Aorta (tissue), 5 donors: ENCODE measurements around the gene TSC22D1. TPM values are rescaled to one million over a fixed set of nuclear protein-coding genes. Genes with fewer than 3 reads are reported as not detected.
"Not testable (repeated sequence)": the region's sequence is repeated elsewhere in the genome, so short reads cannot be mapped to it uniquely, and the experiment has no call there.

Source experiments
- ATAC-seq: fragments of 200-7000 bp; cut with Tn5 transposase; one replicate; pipeline ENCODE4 v1.9.1; 2022; ENCODE audit warnings: moderate library complexity; ENCODE audit not compliant: low FRiP score
- DNase-seq, 2 donors: peaks; one replicate each; pipeline ENCODE4 v3.0.0-alpha.2; 2020
- H3K27ac ChIP-seq, 2 donors: one replicate each; pipeline ENCODE4 v1.5.1; 2013; ENCODE audit warnings: low read length in 2 of 2, mild to moderate bottlenecking in 2 of 2, moderate library complexity in 2 of 2, control low read depth in 1 of 2, inconsistent platforms in 1 of 2, low read depth in 1 of 2
- H3K27me3 ChIP-seq, 2 donors: one replicate each; pipeline ENCODE4 v1.6.1; 2013; ENCODE audit warnings: control low read depth in 1 of 2, low read length in 1 of 2, mild to moderate bottlenecking in 1 of 2, moderate library complexity in 1 of 2; ENCODE audit not compliant: insufficient read depth in 2 of 2, control insufficient read depth in 1 of 2
- H3K36me3 ChIP-seq, 2 donors: one replicate each; pipeline ENCODE4 v1.6.1; 2013; ENCODE audit warnings: control low read depth in 1 of 2, low read length in 1 of 2, mild to moderate bottlenecking in 1 of 2; ENCODE audit not compliant: insufficient read depth in 2 of 2, control insufficient read depth in 1 of 2
- H3K4me1 ChIP-seq, 2 donors: one replicate each; pipeline ENCODE4 v1.6.1; 2013; ENCODE audit warnings: low read length in 2 of 2, control low read depth in 1 of 2, mild to moderate bottlenecking in 1 of 2, moderate library complexity in 1 of 2; ENCODE audit not compliant: insufficient read depth in 2 of 2, control insufficient read depth in 1 of 2
- H3K4me3 ChIP-seq, 2 donors: one replicate each; pipeline ENCODE4 v1.5.1; 2013; ENCODE audit warnings: low read length in 2 of 2, control low read depth in 1 of 2, mild to moderate bottlenecking in 1 of 2
- H3K9me3 ChIP-seq: one replicate; pipeline ENCODE4 v1.6.1; 2013; ENCODE audit warnings: mild to moderate bottlenecking, low read length; ENCODE audit not compliant: control insufficient read depth
- WGBS, 2 donors: extraction: QIAGEN DNeasy Blood & Tissue Kit; methylation state at CpG; one replicate each; pipeline ENCODE4 v1.1.7; 2013; 5-methylcytosine and 5-hydroxymethylcytosine counted together
- intact Hi-C, 2 donors: fragments of 100-400 bp; cut with DNase I; formaldehyde crosslinking; loops; one replicate each; pipeline versions ENCODE4 v1.14.2 to v1.15.0; 2022
- polyA plus RNA-seq, 2 donors: library from polyadenylated mRNA; stranded (reverse); fragments of 200-250 nt; gene quantifications; one replicate each; pipeline ENCODE4 v1.2.3, GENCODE V29; 2013
- total RNA-seq, 2 donors: library from RNA; stranded (reverse); fragmentation: NEBNext Ultra II Directional; extraction: Animal tissue kit (Norgen Biotek cat#: 25700); gene quantifications; one replicate each; pipeline ENCODE4 v1.2.1, GENCODE V29; 2021
- donor health status: healthy with polysubstance abuse.
- donor health status: Bipolar disorder and iron deficiency.
- donor health status: DM: no; HTN: no; CAD: no.
- donor health status: DM: no; HTN: no; CAD: no.
- donor health status: DM: yes; HTN: yes; CAD: no.

Gene TSC22D1
- total and polyA plus RNA-seq, 4 donors = 71.6 to 239 (median 132) TPM

DNA sequence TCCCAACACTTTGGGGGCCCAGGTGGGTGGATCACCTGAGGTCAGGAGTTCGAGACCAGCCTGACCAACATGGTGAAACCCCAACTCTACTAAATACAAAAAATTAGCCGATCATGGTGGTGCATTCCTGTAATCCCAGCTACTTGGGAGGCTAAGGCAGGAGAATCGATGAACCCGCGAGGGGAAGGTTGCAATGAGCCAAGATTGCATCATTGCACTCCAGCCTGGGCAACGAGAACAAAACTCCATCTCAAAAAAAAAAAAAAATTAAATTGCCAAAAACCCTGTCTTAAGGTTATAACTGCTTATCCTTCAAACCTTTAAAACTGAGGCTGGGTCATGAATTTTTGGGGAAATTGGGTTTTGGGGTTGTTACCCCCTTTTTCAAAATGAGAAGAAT, 13.3 kb downstream of the TSC22D1 start:
- H3K27ac ChIP-seq, H3K27me3 ChIP-seq, H3K4me3 ChIP-seq, ATAC-seq, DNase-seq, intact Hi-C loops, H3K9me3 ChIP-seq, H3K36me3 ChIP-seq: not testable (repeated sequence)
- H3K4me1 ChIP-seq = peaks cover 0 to 16% of the 10 kb centered on the region in 2 donors
- 79 to 81% methylated on average over 6 of the region's 6 CpGs for WGBS, 2 donors

DNA sequence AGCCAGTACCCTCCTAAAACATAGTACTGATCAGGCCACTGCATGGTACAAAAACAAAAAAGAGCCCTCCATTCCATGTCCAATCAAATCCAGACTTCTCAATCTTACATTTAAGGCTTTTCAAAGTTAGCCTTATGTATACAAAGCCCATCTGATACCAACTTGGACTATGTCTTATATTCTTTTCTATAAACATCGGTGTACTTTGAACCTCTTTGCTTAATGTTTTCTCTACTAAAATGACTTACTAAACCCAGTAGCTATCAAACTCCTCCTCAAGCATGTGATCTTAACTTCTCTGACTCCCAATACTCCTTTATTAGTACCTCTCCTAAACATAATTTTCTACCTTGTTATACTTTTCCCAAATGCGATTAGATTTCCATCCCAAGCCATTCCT, 14.8 kb downstream of the TSC22D1 start:
- ATAC-seq = no peak
- intact Hi-C loops = no loop called here
- DNase-seq = no peak
- Histone ChIP-seq H3K4me3 (no peak overlapping the region), H3K27ac (no peak overlapping the region), H3K4me1 (peaks cover 0 to 9% of the 10 kb centered on the region in 2 donors), H3K36me3 (no peaks in the 10 kb centered on the region), H3K9me3 (no peaks in the 10 kb centered on the region), H3K27me3 (no peaks in the 10 kb centered on the region)
- 30 to 45% methylated on average over 2 of the region's 2 CpGs for WGBS, 2 donors

GRCh38 chr13:44557986-44558385, 18.1 kb downstream of the TSC22D1 start:
- ATAC-seq = no peak
- H3K4me3 ChIP-seq = no peak overlapping the region
- no peak for DNase-seq
- intact Hi-C loops = no loop called here
- no peaks in the 10 kb centered on the region for H3K36me3 ChIP-seq
- WGBS, 2 donors = 90 to 91% methylated on average over 2 of the region's 2 CpGs
- H3K9me3 ChIP-seq = no peaks in the 10 kb centered on the region
- peaks cover 0 to 7% of the 10 kb centered on the region in 2 donors for H3K4me1 ChIP-seq
- no peaks in the 10 kb centered on the region for H3K27me3 ChIP-seq
- no peak overlapping the region for H3K27ac ChIP-seq

DNA sequence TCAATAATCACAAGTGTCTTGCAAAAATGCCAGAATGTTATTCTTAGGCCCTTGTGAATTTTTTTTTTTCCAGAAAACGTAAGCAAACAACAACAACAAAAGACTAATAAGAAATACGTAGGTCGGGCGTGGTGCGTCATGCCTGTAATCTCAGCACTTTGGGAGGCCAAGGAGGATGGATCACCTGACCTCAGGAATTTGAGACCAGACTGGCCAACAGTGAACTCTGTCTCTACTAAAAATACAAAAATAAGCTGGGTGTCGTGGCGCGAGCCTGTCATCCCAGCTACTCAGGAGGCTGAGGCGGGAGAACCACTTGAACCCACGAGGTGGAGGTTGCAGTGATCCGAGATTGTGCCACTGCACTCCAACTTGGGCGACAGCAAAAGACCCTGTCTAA, 20.9 kb downstream of the TSC22D1 start:
- ATAC-seq = no peak
- H3K4me1 ChIP-seq = no peaks in the 10 kb centered on the region
- 96% methylated on average over 12 of the region's 12 CpGs for WGBS, 2 donors
- no peak for DNase-seq
- H3K9me3 ChIP-seq = no peaks in the 10 kb centered on the region
- H3K27me3 ChIP-seq = no peaks in the 10 kb centered on the region
- H3K27ac ChIP-seq = no peak overlapping the region
- no peaks in the 10 kb centered on the region for H3K36me3 ChIP-seq
- intact Hi-C loops = no loop called here
- H3K4me3 ChIP-seq = no peak overlapping the region

GRCh38 chr13:44549476-44549875, 26.7 kb downstream of the TSC22D1 start:
- ATAC-seq (no peak), DNase-seq (no peak)
- peaks cover 0 to 3% of the 10 kb centered on the region in 2 donors for H3K4me1 ChIP-seq
- intact Hi-C loops = no loop called here
- 52 to 65% methylated on average over 4 of the region's 4 CpGs for WGBS, 2 donors
- no peak overlapping the region for H3K4me3 ChIP-seq
- H3K27me3 ChIP-seq = no peaks in the 10 kb centered on the region
- no peaks in the 10 kb centered on the region for H3K9me3 ChIP-seq
- no peaks in the 10 kb centered on the region for H3K36me3 ChIP-seq
- no peak overlapping the region for H3K27ac ChIP-seq

DNA sequence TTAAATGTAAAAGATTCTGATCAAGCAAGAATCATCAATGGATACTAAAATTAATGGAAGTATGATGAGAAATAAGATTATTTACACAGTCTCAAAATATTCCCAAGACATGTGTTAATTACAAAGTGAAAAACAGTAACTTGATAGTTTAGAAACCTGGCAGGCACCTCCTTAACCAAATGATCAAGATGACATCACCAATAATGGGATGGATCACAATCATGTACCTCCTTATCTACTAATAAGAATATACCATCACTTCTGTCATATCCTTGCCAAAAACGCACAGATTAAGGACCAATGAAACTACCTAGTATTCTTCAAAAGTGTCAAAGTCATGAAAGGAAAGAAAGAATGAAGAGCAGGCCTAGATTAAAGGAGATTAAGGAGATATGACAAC, 30.0 kb downstream of the TSC22D1 start:
- no peaks in the 10 kb centered on the region for H3K27me3 ChIP-seq
- no peak for ATAC-seq
- H3K4me3 ChIP-seq = no peak overlapping the region
- no peaks in the 10 kb centered on the region for H3K36me3 ChIP-seq
- intact Hi-C loops = no loop called here
- DNase-seq = no peak
- H3K27ac ChIP-seq = no peak overlapping the region
- no peaks in the 10 kb centered on the region for H3K9me3 ChIP-seq
- 90 to 91% methylated on average over 1 of the region's 1 CpG for WGBS, 2 donors
- H3K4me1 ChIP-seq = peaks cover 0 to 3% of the 10 kb centered on the region in 2 donors

GRCh38 chr13:44543369-44543768, 32.8 kb downstream of the TSC22D1 start:
- H3K4me1 ChIP-seq = peaks cover 0 to 2% of the 10 kb centered on the region in 2 donors
- intact Hi-C loops = no loop called here
- no peak overlapping the region for H3K4me3 ChIP-seq
- 84 to 88% methylated on average over 3 of the region's 3 CpGs for WGBS, 2 donors
- no peak overlapping the region for H3K27ac ChIP-seq
- no peaks in the 10 kb centered on the region for H3K36me3 ChIP-seq
- ATAC-seq = no peak
- H3K9me3 ChIP-seq = no peaks in the 10 kb centered on the region
- DNase-seq = no peak
- H3K27me3 ChIP-seq = no peaks in the 10 kb centered on the region

- Histone ChIP-seq H3K36me3 (no peaks in the 10 kb centered on the region), H3K4me3 (no peak overlapping the region), H3K27me3 (no peaks in the 10 kb centered on the region), H3K9me3 (no peaks in the 10 kb centered on the region), H3K4me1 (peaks cover 0 to 2% of the 10 kb centered on the region in 2 donors), H3K27ac (no peak overlapping the region)
- WGBS, 2 donors = 83 to 85% methylated on average over 3 of the region's 3 CpGs
- no peak for DNase-seq
- intact Hi-C loops = no loop called here
- ATAC-seq = no peak
These were observed 33.8 kb downstream of the TSC22D1 start for GRCh38 chr13:44542361-44542760.

DNA sequence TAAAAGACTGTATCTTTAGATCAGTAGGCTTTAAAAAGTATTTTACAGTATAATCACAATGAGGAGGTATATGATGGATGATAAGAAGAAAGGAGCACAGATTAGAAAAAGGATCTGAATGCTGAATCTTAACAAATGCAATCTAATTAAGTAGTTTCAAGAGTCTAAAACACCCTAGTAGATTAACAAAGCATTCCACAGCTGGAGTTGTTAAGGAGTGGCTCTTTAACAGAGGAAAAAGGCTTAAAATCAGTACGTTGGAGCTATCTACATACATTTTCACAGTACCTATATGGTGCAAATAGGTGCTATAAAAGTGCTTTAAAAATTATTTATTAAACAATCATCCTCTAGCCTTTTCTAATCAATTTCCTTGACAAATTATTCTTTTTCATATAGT, 34.5 kb downstream of the TSC22D1 start:
- intact Hi-C loops = no loop called here
- WGBS, 2 donors = 72 to 85% methylated on average over 1 of the region's 1 CpG
- H3K27ac ChIP-seq = no peak overlapping the region
- no peaks in the 10 kb centered on the region for H3K9me3 ChIP-seq
- peaks cover 0 to 2% of the 10 kb centered on the region in 2 donors for H3K4me1 ChIP-seq
- H3K4me3 ChIP-seq = no peak overlapping the region
- ATAC-seq = no peak
- H3K36me3 ChIP-seq = no peaks in the 10 kb centered on the region
- no peak for DNase-seq
- H3K27me3 ChIP-seq = no peaks in the 10 kb centered on the region
